CD4-positive, alpha-beta T cell treated with Interleukin-12 subunit alpha and Interleukin-12 subunit beta, for 1 hour (primary cell): ENCODE measurements around the gene ATP2A3.
A peak's percentile ranks its signal among the peaks of the same experiment; 100 is the strongest.

Source experiments
- DNase-seq: peaks from one replicate; pipeline ENCODE4 v3.0.0-alpha.2; 2020

Gene ATP2A3

DNA sequence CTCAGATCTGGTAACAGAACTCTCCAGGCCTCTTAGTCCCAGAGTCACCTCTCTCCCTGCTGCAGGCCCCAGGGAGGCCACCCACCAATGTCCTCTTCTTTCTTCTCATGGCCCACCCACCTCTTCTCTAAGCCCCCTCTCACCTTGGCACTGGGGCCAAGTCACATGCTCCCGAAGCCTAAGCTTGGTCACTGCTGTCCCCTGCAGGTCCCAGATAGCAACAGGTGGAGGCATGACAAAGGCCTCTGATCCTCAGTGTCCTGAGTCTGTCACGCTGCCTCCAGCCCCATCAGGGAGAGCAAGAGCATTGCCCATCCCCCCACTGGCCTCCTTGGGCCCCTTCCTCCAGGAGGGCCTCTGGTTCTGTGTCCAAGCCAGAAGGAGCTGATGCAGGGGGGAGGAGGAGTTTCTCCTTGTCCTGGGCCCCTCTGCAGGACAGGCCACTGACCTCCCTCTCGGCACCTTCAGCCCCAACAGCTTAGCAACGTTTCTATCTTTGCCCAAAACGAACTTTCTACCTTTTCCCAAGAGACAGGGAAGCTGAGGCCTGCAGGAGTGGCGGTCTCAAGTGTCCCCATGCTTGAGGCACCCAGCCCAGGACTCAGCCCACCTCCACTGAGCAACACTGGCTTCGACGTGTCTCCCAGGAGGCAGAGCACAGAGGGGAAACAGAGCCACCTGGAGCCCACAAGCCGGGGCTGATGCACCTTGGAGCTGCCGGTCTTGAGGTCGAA lies 56.6 kb downstream of the ATP2A3 start:
- DNase-seq = no peak

DNA sequence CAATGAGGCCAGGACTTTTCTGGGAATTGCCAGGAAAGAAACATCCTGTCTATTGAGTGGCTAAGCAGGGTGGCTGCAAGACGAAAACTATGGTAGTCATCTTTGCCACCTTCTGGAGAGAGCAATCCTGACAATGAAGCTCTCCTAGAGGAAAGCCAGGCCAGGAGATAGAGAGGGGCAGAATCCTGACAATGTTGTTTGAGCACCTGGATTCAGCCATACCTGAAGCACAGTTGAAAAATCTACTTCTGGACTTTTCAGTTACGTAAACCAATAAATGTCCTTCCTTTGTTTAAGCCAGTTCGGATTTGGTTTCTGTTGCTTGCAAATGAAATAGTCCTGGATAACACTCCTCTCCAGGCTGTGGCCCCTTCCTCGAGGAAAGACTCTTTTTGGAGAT lies 57.4 kb downstream of the ATP2A3 start:
- no peak for DNase-seq

DNA sequence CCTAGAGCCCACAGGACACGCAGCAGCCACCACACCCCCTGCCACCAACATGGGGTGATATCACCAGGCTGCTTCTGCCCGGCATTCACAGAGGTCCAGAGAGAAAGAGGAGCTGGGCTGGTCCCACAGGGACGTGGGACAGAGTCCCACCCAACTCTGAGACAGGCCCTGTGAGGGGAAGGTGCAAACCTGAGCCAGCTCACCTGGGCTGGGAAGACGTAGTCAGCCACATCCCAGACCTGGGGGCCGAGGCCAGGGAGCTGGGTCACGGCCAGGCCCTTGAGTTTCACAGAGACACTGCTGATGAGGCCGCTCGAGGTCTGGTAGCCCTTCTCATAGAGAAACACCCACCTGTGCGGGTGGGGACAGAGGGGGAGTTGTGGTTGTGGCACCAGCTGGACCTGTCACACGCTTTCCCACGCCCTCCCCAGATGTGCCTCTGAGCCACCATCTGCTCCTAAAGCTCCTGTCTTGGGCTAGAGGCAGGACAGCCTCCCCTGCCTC lies 59.2 kb downstream of the ATP2A3 start:
- no peak for DNase-seq

DNA sequence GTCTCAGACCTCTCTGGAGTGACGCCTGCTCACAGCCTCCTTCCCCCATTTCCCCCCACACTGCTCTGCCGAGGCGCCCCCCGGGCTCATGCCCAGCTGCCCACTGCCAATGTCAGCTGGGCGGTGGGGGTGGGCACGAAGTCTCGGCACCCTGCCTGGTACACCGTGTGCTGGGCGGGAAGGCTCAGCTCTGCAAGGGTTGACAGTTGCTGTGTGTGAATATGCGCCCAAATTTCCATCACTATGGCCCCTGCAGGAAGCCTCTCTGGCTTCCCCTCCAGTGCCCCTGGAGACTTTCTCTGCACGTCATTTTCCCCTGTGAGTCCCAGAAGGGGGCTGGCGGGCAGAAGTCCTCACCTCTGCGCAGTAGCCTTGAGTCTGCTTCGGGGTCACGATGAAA lies 59.7 kb downstream of the ATP2A3 start:
- no peak for DNase-seq

DNA sequence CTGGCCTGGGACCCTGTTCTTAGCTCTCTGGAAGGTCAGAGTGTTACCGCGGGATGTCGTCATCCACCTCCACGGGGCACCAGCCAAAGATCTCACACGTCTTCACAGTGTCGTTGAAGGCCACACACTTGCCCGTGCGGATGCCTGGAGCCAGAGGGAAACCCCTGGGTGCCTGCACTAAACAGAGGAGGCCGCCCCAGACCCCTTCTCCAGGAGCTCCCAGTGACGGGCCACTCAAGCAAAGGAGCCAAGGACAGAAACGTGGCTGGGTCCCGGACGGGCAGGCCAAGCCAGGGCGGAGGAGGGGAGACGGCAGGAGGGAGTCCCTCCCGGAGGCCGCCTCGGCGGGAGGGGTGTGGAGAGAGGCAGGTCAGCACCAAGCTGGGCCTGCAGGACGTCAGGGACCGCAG lies 60.4 kb downstream of the ATP2A3 start:
- no peak for DNase-seq

DNA sequence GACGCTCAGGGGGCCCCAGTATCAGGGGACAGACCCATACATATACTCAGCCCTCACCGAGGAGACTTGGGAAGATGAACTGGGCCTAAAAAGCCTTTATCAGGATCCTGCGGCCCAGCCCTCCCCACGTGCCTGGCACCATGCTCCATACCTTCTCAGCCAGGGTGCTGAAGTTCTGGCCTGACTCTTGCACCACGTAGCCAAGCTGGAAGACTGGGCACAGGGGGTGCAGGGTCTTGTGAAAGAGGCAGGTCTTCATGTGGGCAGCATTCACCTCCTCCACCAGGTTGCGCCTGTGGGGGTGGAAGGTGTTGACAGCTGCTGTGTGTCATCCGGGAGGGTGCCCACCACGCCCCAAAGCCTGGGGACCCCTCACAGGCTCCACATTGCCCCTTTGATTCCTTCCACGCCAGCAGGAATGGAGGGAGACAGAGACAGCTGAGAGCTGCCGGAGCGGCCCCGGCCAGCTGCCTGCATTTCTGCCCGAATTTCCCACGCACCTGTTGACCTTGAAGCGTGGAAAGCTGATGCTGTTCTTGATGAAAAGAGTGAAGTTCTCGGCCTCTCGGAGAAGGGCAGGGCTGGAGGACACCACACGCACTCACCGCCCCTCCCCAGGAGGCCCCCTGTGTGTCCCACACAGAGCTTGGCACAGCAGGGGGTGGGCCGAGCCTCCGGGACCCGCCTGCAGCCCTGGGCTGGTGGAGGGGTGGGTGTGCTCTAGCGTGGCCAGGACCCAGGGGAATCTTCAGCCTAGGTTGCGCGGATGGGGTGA lies 61.0 kb downstream of the ATP2A3 start:
- no peak for DNase-seq

DNA sequence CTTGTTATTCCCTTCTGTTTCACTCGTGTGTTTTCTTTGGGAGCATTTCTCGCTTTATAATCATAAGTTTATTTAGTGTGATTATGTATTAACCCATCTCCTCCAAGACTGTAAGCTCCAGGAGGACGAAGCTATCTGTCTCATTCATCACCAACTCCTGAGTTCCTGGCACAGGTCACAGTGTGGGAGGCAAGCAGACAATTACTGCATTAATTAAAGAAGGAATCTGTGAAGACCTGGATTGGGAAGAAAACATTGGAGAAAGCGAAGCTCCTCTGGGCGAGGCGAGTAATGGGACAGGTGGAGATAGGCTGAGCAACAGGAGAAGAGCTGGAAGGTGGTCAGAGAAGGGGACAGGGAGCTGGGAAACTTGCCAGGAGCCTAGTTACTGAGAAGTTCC lies 63.6 kb downstream of the ATP2A3 start:
- DNase-seq = no peak

DNA sequence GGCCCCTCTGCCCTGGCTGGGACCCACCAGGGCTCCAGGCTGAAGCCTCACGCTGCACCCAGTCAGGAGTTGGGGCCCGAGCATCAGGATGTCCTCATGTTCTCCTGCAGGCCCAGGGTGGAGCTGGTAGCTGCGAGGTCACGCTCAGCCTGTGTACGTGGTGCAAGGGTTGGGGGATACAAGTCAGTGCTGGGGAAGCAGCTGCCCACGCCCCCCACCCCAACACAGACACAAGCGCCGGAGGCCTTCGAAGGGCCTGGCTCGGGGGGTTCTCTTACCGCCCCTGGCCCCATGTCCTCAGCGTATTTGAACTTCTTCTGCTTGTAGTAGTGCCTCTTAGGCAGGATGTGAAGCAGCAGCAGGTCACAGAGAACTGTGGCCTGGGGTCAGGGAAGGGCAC lies 66.5 kb downstream of the ATP2A3 start:
- no peak for DNase-seq

DNA sequence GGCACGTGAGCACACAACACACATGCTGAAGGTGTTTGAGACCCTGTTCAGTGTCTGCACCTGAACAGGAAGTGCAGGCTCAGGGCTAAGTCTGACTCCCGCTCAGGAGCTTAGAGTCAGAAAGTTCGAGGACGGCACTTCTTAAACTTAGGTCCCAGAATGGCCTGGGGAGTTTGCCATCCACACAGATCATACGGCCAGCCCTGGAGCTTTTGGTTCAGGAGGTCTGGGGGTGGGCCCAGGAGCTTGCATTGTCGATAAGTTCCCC lies 67.3 kb downstream of the ATP2A3 start:
- DNase-seq = no peak

DNA sequence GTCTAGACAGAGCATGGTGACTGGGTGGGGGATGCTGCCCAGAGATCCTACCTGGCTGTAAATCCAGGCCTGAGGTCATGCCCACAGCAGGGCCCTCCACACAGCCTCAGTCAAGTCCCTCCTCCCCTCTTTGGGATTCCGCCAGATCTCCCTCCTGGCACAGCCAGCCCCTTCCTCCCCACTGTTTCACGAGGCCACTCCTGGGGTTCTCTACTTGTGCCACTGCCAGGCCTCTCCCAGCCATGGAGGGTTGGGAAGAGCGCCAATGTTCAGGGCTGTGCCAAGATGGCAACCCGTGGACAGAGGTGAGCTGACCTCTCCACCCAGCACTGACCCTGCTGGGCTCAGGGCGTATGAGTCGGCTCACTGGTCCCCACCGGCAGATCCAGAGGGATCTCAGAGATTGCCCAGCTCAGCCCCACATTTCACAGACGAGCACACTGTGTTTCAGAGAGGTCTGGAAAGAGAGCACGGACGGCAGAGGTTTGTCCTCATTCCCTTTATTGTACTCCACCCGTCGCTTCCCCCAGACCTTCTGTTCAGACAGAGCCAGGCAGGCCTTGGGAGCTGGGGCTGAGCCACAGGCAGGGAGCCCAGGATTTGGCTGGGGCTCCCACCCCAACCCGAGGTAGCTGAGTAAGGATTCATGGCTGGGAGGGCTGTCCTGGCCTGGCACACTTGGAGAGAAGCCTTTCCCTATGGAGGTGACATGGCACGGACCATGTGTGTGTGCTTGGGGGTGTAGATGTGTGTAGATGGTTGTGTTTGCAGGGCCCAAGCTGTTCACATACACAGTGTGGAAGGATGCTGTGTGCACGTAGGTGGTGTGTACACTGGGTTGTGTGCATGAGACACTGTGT lies 67.9 kb downstream of the ATP2A3 start:
- DNase-seq = no peak

DNA sequence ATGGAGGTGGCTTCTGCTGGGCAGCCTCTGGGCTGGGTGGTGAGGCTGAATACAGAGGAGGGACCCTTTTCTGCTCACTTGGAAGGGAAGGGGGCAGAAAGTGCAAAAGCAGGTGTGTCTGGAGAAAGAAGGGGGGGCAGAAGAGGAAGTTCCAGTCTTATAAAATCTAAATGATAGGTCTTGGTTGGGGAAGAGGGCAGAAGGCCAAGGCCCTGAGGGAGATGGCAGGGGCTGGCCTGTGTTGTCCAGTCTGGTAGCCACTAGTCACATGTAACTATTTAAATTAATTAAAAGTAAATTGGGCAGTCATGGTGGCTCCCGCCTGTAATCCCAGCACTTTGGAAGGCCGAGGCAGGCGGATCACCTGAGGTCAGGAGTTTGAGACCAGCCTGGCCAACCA lies 68.9 kb downstream of the ATP2A3 start:
- DNase-seq = no peak

DNA sequence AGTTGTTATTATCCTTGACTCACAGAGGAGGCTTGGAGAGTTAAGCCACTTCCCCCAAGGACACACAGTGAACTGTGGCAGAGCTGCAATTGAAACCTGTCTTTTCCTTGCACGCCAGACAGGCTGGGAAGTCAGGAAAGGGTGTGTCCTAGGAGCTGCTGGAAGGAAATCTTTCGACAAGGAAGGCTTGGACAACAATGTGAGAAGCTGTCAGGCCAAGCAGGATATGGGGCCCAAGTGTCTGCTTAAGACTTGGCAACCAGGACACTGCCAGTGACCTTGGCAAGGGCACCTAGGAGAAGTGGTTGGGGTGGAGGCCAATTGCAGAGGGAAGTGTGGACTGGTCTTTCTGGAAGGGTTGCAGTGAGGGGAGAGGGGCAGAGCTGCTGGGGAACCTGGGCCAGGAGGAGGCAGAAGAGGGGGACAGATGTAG lies 69.3 kb downstream of the ATP2A3 start:
- DNase-seq = no peak

DNA sequence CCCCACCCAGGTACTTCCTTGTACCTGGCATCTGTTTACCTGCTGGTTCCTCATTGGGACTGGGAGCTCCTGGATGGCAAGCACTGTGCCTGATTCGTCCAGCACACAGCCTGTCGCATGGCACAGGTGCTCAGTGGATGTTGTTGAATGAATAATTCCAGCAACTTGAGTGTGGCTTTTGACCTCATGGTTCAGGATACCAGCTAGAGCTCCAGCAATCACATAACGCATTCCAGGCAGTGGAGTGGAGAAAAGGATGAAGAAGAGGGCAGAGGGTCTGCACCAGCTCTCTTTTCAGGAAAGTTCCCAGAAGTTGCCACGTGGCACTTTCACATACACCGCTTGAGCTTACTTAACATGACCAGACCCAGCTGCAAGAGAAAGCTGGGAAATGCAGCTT lies 70.0 kb downstream of the ATP2A3 start:
- DNase-seq = no peak

DNA sequence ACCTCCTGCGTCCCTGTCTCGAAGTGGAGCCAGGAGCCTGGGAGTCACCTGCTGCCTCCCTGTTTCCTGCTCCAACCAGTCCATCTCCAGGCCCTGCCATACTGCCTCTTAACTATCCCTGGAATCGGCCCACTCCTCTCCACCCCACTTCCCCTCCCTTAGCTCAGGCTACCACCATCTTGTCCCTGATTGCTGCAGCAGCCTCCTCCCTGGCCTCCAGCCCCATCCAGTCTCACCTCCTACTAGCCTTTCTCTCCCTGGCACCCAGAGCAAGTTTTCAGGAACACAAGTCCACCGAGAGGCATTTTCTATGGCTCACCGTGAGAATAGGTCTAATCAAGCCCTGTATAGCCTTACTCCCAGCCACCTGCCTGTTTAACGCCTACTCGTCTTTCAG lies 70.5 kb downstream of the ATP2A3 start:
- no peak for DNase-seq

DNA sequence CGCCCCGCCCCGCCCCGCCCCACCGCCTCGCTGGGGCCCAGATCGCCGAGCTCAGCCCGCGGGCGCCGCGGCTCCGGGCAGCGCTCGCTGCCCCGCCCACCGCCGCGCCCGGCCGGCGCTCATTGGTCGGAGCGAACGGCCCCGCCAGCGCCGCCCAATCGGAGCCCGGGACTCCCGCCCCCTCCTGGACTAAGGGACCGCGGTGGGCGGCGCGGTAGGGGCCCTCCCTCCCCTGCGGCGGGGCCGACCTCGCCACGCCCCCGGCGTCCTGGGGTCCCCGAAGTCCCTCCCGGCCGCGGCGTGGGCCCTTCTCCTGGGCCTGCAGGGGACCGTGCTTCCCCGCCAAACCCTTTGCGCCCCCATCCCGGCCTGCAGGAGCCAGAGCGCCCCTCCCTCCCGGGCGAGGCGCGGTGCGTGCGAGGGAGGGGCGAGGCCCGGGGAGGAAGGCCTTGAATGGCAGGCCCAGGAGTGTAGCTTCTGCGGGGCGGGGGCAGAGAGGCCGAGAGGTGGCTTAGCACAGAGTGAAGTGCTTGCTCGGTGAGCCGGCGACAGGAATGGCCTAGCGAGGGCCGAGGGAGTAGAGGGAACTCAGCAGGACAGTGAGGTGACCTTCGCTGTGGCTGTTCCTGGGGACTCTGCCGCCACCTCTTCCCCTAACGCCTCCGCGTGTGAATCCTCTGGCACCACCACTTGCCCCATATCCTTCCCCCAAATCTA lies 71.1 kb downstream of the ATP2A3 start, which contains the start of gene CAMKK1:
Gene CAMKK1, minus strand, starts transcription at position 51 of the 717 bp plus-strand sequence. CDS start 7,366 bp downstream, outside the sequence.
- peak; percentile 91 for DNase-seq

DNA sequence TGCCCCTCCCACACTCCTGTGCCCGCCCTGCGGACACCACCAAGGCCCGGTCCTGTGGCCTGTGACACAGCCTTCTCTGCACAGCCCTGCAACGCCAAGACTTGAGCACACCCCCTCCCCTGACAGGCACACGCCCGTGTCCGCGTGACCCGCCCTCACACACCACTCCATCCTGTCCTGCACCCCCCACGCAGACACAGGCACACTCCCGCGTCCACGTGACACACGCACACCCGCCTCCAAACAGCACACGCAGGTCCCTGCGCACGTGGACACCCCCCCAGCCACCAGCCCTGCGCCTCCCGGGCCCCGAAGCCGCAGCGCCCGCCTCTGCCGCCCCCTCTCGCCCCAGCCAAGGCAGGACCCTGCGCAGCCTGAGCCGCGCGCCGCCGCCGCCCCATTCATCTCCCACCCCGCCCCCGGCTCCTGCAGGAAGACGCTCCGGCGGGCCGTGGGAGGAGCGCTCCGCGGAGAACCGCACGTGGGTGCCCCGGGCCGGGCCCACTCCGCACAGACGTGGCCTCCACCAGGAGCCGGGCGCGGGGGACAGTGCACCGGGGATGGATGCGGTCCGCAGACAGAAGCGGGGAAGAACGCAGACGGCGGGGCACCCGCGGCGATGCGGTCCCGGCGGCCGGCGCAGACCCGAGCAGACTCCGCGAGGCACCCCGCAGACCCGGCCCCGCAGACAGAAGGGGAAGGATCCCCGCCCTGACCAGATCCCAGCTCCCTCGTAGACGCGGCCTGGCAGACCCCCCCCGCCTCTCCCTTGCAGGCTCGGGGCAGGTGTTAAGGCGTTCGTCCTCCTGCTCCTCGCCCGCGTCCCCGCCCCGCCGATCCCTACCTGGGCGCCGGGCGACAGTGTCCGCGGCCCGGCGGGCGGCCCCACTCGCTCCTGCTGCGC lies 71.9 kb downstream of the ATP2A3 start:
- peak; percentile 84 for DNase-seq

DNA sequence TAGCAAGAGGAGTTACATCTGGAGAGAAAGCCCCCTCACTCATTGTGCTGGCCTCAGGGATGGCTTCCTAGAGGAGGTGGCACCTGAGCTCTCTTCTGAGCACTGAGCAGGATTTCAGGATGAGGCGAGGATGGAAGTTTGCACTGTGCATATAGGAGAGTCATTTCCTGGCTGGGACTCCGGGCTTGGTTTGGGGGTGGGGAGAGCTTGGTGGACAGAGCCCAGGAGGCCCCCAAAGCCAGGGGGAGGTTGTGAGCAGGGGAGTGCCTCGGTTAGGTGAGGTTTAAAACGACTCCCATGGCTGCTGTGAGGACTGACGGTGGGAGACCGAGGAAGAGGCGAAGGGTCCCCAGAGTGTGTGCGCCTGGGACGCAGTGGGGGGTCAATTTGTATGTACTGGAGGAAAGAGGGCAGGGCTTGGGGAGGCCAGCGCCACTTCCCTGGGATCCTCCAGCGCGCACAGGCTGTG lies 72.6 kb downstream of the ATP2A3 start:
- DNase-seq = no peak

DNA sequence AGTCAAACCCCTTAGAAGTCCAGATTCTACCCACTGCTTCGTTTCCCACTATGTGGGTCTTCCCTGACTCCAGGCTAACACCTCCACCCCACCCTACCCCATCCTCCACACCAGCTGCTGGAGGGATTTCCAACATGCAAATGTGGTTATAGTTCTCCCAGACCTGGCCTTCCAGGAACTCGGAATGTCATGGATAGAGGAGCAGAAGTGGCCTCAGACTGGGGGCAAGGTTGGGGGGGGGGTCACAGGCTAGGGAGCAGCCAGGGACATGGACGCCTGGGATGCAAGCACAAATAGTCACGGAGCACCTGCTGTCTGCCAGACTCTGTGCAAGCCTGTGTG lies 73.4 kb downstream of the ATP2A3 start:
- no peak for DNase-seq

DNA sequence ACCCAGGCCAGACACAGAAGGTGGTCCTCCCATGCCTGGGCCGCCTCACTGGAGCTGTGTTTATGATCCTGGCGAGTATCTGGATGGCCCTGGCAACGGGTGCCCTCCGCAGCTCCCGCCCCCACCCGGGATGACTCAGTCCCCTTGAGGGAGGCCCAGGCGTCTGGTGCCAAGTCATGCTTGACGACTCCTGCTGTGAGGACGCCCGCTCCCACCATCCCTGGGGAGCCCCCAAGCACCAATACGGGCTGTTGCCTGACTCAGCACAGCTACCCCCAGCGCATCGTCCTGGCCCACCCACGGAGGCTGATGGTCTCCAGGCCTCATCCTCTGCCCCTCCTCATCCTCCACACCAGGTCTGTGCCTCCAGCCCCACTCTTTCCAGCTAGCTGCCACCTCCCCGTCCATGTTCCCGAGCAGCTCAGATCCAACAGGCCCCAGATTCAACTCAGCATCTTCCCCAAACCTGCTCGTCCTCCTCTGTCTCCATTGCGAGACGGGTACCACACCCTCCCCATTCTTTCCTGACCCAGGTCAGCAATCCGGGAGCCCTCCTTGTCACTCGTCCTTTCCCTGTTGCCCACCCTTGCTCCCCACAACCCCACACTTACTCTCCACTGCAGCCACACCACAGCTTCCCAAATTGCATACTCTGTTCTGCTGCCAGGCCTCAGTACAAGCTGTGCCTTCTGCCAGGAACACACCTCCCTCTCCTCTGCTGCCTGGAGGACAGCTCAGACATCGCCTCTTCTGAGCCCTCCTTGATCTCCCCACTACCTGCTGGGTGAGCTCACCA lies 74.0 kb downstream of the ATP2A3 start:
- no peak for DNase-seq

DNA sequence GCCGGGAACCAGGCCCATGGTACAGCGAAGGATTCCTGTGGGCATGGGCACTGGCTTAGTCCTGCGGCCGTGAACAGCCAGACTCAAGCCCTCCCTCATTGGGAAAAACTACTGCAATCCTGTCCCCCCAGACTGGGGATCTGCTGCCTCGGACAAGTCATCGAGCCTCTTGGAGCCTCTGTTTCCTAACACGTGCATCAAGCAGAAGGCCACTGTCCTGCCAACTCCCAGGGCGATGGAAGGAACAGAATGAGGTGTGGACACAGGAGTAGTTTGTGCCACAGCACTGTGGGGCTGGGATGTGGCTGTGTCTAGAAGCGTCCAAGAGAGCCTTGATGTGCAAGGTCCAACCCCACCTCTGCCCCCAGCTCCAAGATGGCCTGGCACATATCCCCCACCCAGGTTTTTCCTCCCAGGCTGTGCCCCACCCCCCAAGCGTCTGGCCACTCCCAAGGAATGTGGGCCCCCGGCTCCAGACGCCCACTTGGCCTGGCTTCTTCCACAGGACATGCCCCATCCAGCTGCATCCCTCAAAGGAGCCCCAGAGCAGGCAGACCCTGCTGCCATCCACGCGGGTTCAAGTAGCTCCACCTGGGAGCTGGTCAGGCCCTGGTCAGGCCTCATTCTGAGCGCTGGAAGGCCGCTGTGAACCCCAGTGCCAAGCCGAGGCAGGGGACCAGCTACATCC lies 74.8 kb downstream of the ATP2A3 start:
- no peak for DNase-seq
